ENCODE results near the gene RAB7B.

GRCh38 chr1:205971082-205971481, 32.1 kb downstream of the RAB7B start:
- TF ChIP-seq POLR2A (IDR thresholded peaks at IDR 0.05; ENCODE audit: low read length) (no peak), GATA1 (IDR thresholded peaks at IDR 0.05; ENCODE audit: low read depth, low read length) (no peak)
